Measurements from ENCODE around the gene HDGFL1. TPM values are rescaled to one million over a fixed set of nuclear protein-coding genes. Genes with fewer than 3 reads are reported as not detected.
A peak's percentile ranks its signal among the peaks of the same experiment; 100 is the strongest.

The HDGFL1 gene
- total RNA-seq (10 to 100 TPM; 72.5 to 92.2 TPM), polyA plus RNA-seq (ENCODE audit: insufficient read depth, low read depth, low replicate concordance) (303 TPM)
- long read RNA-seq, donor 1, transcript HDGFL1-201 (1 exons, 2,174 nt), result major isoform, 26 of 26 reads
- long read RNA-seq, donor 1, partial matches to known transcripts, result 0 of 26 reads
- long read RNA-seq, donor 1, other reads (novel, unspliced or antisense), result 0 of 26 reads
- long read RNA-seq, donor 2, transcript HDGFL1-201 (1 exons, 2,174 nt), result major isoform, 12 of 12 reads
- long read RNA-seq, donor 2, partial matches to known transcripts, result 0 of 12 reads
- long read RNA-seq, donor 2, other reads (novel, unspliced or antisense), result 0 of 12 reads

GRCh38 chr6:22569281-22570184 lies at the start of gene HDGFL1:
HDGFL1 (plus strand) TSS chr6:22569566; CDS start chr6:22569576, 10 bp downstream.
- DNase-seq, result peak; percentile 70
- no peaks in the 10 kb centered on the region for H3K9me3 ChIP-seq
- H3K4me3 ChIP-seq, result peak within 1 kb of the TSS; percentile 49 to 63
- intact Hi-C loops (cut with DNase I; ENCODE audit: low total_unique reads), result no loop called here
- H3K4me1 ChIP-seq, result no peaks in the 10 kb centered on the region
- WGBS, 2 donors, result 75 to 79% methylated on average over 52 to 89 of the region's 89 CpGs
- peak within 1 kb of the TSS; percentile 51 to 76 for H3K27ac ChIP-seq
- no peak for TF ChIP-seq POLR2A (IDR thresholded peaks at IDR 0.05)
- no peak for TF ChIP-seq CTCF (IDR thresholded peaks at IDR 0.05)
- H3K27me3 ChIP-seq, result no peaks in the 10 kb centered on the region
- H3K36me3 ChIP-seq (ENCODE audit: low read depth, missing control alignments), result no peaks in the 10 kb centered on the region

DNA sequence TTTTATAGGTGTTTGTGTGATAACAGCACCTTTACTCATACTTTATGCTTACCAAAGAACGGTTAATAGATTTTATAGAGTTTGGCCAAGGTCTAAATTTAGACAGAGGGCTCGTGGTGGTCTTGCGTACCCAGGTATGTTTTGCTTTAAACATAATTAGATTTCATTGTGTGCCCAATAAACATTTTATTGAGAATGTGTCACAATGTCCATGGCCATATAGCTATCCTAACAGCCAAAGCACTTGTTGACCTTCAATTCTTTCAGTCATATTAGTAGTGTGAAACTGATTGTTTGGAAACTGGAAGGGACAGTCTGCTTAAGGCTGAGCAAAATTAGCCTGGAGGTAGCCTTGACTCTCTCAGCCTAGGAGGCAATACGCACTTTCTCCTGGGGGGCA lies 48.3 kb upstream of the HDGFL1 start:
- Histone ChIP-seq H3K9me3 (no peaks in the 10 kb centered on the region), H3K4me1 (no peaks in the 10 kb centered on the region), H3K36me3 (ENCODE audit: low read depth, missing control alignments) (no peaks in the 10 kb centered on the region), H3K27ac (no peak overlapping the region), H3K4me3 (no peak overlapping the region), H3K27me3 (no peaks in the 10 kb centered on the region)
- DNase-seq, result no peak
- intact Hi-C loops (cut with DNase I; ENCODE audit: low total_unique reads), result no loop called here
- no peak for TF ChIP-seq CTCF (IDR thresholded peaks at IDR 0.05)
- no peak for TF ChIP-seq POLR2A (IDR thresholded peaks at IDR 0.05)
- WGBS, 2 donors, result 88 to 92% methylated on average over 4 of the region's 4 CpGs

DNA sequence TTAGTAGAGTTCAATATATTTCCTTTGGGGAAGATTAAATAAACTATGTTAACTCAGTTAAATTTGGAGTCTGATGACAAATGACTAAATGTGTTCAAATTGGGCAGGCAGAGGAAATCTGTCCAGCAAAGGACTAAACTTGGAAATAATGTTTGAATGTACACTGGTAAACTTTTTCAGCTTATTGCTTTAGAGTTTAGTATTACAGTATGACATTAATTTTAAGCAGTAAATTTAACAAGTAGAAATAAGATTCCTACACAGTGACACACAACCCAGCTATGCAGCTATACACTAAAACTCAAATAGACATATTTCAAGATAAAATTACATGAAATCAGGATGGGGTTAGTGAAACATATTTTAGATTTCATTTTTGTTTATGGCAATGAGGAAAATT lies 42.6 kb upstream of the HDGFL1 start:
- Histone ChIP-seq H3K36me3 (ENCODE audit: low read depth, missing control alignments) (no peaks in the 10 kb centered on the region), H3K27me3 (no peaks in the 10 kb centered on the region), H3K27ac (no peak overlapping the region), H3K9me3 (no peaks in the 10 kb centered on the region), H3K4me1 (no peaks in the 10 kb centered on the region), H3K4me3 (no peak overlapping the region)
- DNase-seq, result no peak
- intact Hi-C loops (cut with DNase I; ENCODE audit: low total_unique reads), result no loop called here
- TF ChIP-seq POLR2A (IDR thresholded peaks at IDR 0.05), result no peak
- TF ChIP-seq CTCF (IDR thresholded peaks at IDR 0.05), result no peak

- H3K36me3 ChIP-seq (ENCODE audit: low read depth, missing control alignments), result no peaks in the 10 kb centered on the region
- intact Hi-C loops (cut with DNase I; ENCODE audit: low total_unique reads), result no loop called here
- no peaks in the 10 kb centered on the region for H3K27me3 ChIP-seq
- no peak overlapping the region for H3K4me3 ChIP-seq
- no peaks in the 10 kb centered on the region for H3K9me3 ChIP-seq
- no peak overlapping the region for H3K27ac ChIP-seq
- no peaks in the 10 kb centered on the region for H3K4me1 ChIP-seq
- 100% methylated on average over 1 of the region's 1 CpG for whole genome bisulfite sequencing, 2 donors
- DNase-seq, result no peak
- TF ChIP-seq CTCF (IDR thresholded peaks at IDR 0.05) (no peak), POLR2A (IDR thresholded peaks at IDR 0.05) (no peak)
Observed at GRCh38 chr6:22529866-22530265, 39.5 kb upstream of the HDGFL1 start.

Data from testis (tissue), 5 donors.